HG03097 (cell line): ENCODE results near the gene DNMT3A.

ENCODE experiments used
- ATAC-seq: cut with Tn5 transposase; IDR thresholded peaks from one replicate; pipeline ENCODE4 v1.9.1; 2021; ENCODE audit not compliant: unreplicated experiment, low FRiP score

DNMT3A gene

GRCh38 chr2:25245141-25245540 lies 96.6 kb downstream of the DNMT3A start:
- ATAC-seq = no peak

GRCh38 chr2:25243995-25244394 lies 97.7 kb downstream of the DNMT3A start:
- no peak for ATAC-seq

GRCh38 chr2:25241452-25241851 lies 100.3 kb downstream of the DNMT3A start:
- no peak for ATAC-seq

- ATAC-seq = no peak
These were observed 101.1 kb downstream of the DNMT3A start for GRCh38 chr2:25240636-25241035.

- ATAC-seq = no peak
These were observed 102.8 kb downstream of the DNMT3A start for GRCh38 chr2:25238920-25239319.

GRCh38 chr2:25237764-25238163 lies 104.0 kb downstream of the DNMT3A start:
- no peak for ATAC-seq

- no peak for ATAC-seq
These were observed 105.0 kb downstream of the DNMT3A start for GRCh38 chr2:25236736-25237135.

GRCh38 chr2:25234738-25235137 lies 107.0 kb downstream of the DNMT3A start:
- no peak for ATAC-seq

- no peak for ATAC-seq
These were observed 107.7 kb downstream of the DNMT3A start for GRCh38 chr2:25233916-25234605.

GRCh38 chr2:25232248-25232825 lies 109.4 kb downstream of the DNMT3A start:
- ATAC-seq = no peak

- ATAC-seq = no peak
These were observed 110.8 kb downstream of the DNMT3A start for GRCh38 chr2:25230948-25231311.

GRCh38 chr2:25230198-25230947 lies 111.4 kb downstream of the DNMT3A start:
- ATAC-seq = no peak

GRCh38 chr2:25229279-25230197 lies 112.2 kb downstream of the DNMT3A start:
- no peak for ATAC-seq

GRCh38 chr2:25228848-25229278 lies 112.9 kb downstream of the DNMT3A start:
- no peak for ATAC-seq

- no peak for ATAC-seq
These were observed 114.1 kb downstream of the DNMT3A start for GRCh38 chr2:25227576-25227975.

- no peak for ATAC-seq
These were observed 114.9 kb downstream of the DNMT3A start for GRCh38 chr2:25226827-25227226.

- ATAC-seq = no peak
These were observed 119.1 kb downstream of the DNMT3A start for GRCh38 chr2:25222477-25223121.

GRCh38 chr2:25221579-25221978 lies 120.1 kb downstream of the DNMT3A start:
- no peak for ATAC-seq

GRCh38 chr2:25220313-25220712 lies 121.4 kb downstream of the DNMT3A start:
- no peak for ATAC-seq

GRCh38 chr2:25219621-25220020 lies 122.1 kb downstream of the DNMT3A start:
- ATAC-seq = no peak
